ENCODE results near the gene UGGT2.

UGGT2 gene

DNA sequence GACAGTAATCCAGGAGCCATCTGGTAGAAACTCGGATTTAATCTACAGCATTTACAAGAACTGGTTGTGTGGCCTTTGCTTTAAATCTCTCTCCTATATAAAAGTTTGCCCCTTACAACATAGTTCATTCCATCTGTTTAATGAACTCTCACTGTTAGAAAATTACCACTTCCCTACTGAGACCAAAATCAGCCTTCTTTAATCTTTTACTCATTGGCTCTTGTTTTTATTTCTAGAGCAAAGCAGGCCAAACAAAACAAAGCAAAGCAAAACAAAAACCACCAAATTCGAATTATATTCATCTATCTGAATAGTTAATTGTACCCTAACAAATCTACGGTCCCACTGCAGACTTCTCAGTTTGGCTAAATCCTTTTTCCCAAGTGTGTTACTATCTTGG, 127.0 kb downstream of the UGGT2 start:
- Histone ChIP-seq H3K9me3 (ENCODE audit: control insufficient read depth in 1 of 2, low read length in 2 of 2) (peaks cover 0 to 5% of the 10 kb centered on the region in 2 donors), H3K27me3 (ENCODE audit: low read depth, low read length) (no peaks in the 10 kb centered on the region), H3K36me3 (ENCODE audit: control insufficient read depth in 1 of 2, insufficient read depth in 2 of 2, low read length in 2 of 2) (peaks cover 0 to 9% of the 10 kb centered on the region in 2 donors), H3K4me1 (ENCODE audit: control insufficient read depth in 1 of 2, insufficient read depth in 2 of 2, low read length in 2 of 2) (no peaks in the 10 kb centered on the region), H3K4me3 (ENCODE audit: low read depth in 1 of 2, low read length in 2 of 2) (no peak overlapping the region), H3K27ac (ENCODE audit: low read length) (no peak overlapping the region)

DNA sequence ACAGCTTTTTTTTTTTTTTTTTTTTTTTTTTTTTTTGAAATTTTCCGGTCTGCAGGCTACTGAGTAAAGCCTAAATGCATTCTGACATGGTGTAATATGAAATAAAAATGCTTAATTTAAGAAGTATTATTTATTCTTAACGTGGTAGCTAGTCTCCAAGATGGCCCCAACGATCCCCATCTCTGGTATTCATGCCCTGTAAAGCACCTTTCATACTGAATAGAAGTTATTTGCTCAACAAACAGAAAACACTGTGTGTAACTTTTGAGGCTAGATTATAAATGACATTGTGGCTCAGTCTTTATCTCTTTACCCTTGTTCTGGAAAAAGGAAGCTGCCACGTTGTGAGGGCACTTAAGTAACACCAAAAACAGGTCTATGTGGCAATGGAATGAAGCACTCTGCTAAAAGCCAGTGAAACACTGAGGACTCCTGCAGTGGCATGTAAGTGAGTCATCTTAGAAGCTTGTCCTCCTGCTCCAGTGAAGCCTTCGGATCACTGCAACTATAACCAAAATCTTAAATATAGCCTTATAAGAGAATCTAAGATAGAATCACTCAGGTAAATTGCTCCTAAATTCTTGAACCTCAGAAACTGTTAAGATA, 128.7 kb downstream of the UGGT2 start:
- Histone ChIP-seq H3K4me3 (ENCODE audit: low read depth in 1 of 2, low read length in 2 of 2) (no peak overlapping the region), H3K9me3 (ENCODE audit: control insufficient read depth in 1 of 2, low read length in 2 of 2) (no peaks in the 10 kb centered on the region), H3K4me1 (ENCODE audit: control insufficient read depth in 1 of 2, insufficient read depth in 2 of 2, low read length in 2 of 2) (no peaks in the 10 kb centered on the region), H3K27ac (ENCODE audit: low read length) (no peak overlapping the region), H3K36me3 (ENCODE audit: control insufficient read depth in 1 of 2, insufficient read depth in 2 of 2, low read length in 2 of 2) (no peaks in the 10 kb centered on the region), H3K27me3 (ENCODE audit: low read depth, low read length) (no peaks in the 10 kb centered on the region)

DNA sequence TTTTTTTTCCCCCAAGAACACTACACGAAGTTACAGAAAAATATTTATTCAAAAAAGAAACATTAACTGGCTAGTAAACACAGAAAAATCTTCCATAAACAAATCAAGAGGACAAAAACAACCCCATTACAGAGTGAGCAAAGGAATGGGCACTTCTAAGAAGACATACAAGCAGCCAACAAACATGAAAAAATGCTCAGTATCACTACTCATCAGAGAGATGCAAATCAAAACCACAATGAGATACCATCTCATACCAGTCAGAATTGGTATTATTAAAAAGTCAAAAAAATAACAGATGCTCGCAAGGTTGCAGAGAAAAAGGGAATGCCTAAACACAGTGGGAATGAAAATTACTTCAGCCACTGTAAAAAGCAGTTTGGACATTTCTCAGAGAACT, 131.7 kb downstream of the UGGT2 start:
- Histone ChIP-seq H3K36me3 (ENCODE audit: control insufficient read depth in 1 of 2, insufficient read depth in 2 of 2, low read length in 2 of 2) (no peaks in the 10 kb centered on the region), H3K9me3 (ENCODE audit: control insufficient read depth in 1 of 2, low read length in 2 of 2) (no peaks in the 10 kb centered on the region), H3K27me3 (ENCODE audit: low read depth, low read length) (no peaks in the 10 kb centered on the region), H3K4me3 (ENCODE audit: low read depth in 1 of 2, low read length in 2 of 2) (no peak overlapping the region), H3K27ac (ENCODE audit: low read length) (no peak overlapping the region), H3K4me1 (ENCODE audit: control insufficient read depth in 1 of 2, insufficient read depth in 2 of 2, low read length in 2 of 2) (no peaks in the 10 kb centered on the region)

GRCh38 chr13:95920485-95920884, 132.7 kb downstream of the UGGT2 start:
- Histone ChIP-seq H3K27ac (ENCODE audit: low read length) (no peak overlapping the region), H3K9me3 (ENCODE audit: control insufficient read depth in 1 of 2, low read length in 2 of 2) (no peaks in the 10 kb centered on the region), H3K36me3 (ENCODE audit: control insufficient read depth in 1 of 2, insufficient read depth in 2 of 2, low read length in 2 of 2) (peaks cover 0 to 5% of the 10 kb centered on the region in 2 donors), H3K27me3 (ENCODE audit: low read depth, low read length) (no peaks in the 10 kb centered on the region), H3K4me1 (ENCODE audit: control insufficient read depth in 1 of 2, insufficient read depth in 2 of 2, low read length in 2 of 2) (no peaks in the 10 kb centered on the region), H3K4me3 (ENCODE audit: low read depth in 1 of 2, low read length in 2 of 2) (no peak overlapping the region)

- Histone ChIP-seq H3K27me3 (ENCODE audit: low read depth, low read length) (no peaks in the 10 kb centered on the region), H3K4me3 (ENCODE audit: low read depth in 1 of 2, low read length in 2 of 2) (no peak overlapping the region), H3K4me1 (ENCODE audit: control insufficient read depth in 1 of 2, insufficient read depth in 2 of 2, low read length in 2 of 2) (no peaks in the 10 kb centered on the region), H3K27ac (ENCODE audit: low read length) (no peak overlapping the region), H3K9me3 (ENCODE audit: control insufficient read depth in 1 of 2, low read length in 2 of 2) (no peaks in the 10 kb centered on the region), H3K36me3 (ENCODE audit: control insufficient read depth in 1 of 2, insufficient read depth in 2 of 2, low read length in 2 of 2) (peaks cover 3 to 8% of the 10 kb centered on the region in 2 donors)
These were observed 134.3 kb downstream of the UGGT2 start for GRCh38 chr13:95918860-95919259.

- no peaks in the 10 kb centered on the region for H3K27me3 ChIP-seq (ENCODE audit: low read depth, low read length)
- no peak overlapping the region for H3K4me3 ChIP-seq (ENCODE audit: low read depth in 1 of 2, low read length in 2 of 2)
- peaks cover 3 to 10% of the 10 kb centered on the region in 2 donors for H3K36me3 ChIP-seq (ENCODE audit: control insufficient read depth in 1 of 2, insufficient read depth in 2 of 2, low read length in 2 of 2)
- no peak overlapping the region for H3K27ac ChIP-seq (ENCODE audit: low read length)
- no peaks in the 10 kb centered on the region for H3K4me1 ChIP-seq (ENCODE audit: control insufficient read depth in 1 of 2, insufficient read depth in 2 of 2, low read length in 2 of 2)
- no peaks in the 10 kb centered on the region for H3K9me3 ChIP-seq (ENCODE audit: control insufficient read depth in 1 of 2, low read length in 2 of 2)
These were observed 138.2 kb downstream of the UGGT2 start for GRCh38 chr13:95914991-95915501.

DNA sequence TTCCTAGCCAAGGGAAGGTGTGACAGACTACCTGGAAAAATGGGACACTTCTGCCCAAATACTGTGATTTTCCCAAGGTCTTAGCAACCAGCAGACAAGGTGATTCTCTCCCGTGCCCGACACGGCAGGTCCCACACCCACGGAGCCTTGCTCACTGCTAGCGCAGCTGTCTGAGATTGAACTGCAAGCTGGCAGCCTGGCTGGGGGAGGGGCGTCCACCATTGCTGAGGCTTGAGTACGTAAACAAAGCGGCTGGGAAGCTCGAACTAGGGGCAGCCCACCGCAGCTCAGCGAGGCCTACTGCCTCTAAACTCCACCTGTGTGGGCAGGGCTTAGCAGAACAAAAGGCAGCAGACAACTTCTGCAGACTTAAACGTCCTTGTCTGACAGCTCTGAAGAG, 146.2 kb downstream of the UGGT2 start:
- Histone ChIP-seq H3K27ac (ENCODE audit: low read length) (no peak overlapping the region), H3K36me3 (ENCODE audit: control insufficient read depth in 1 of 2, insufficient read depth in 2 of 2, low read length in 2 of 2) (peaks cover 0 to 11% of the 10 kb centered on the region in 2 donors), H3K27me3 (ENCODE audit: low read depth, low read length) (no peaks in the 10 kb centered on the region), H3K4me1 (ENCODE audit: control insufficient read depth in 1 of 2, insufficient read depth in 2 of 2, low read length in 2 of 2) (no peaks in the 10 kb centered on the region), H3K4me3 (ENCODE audit: low read depth in 1 of 2, low read length in 2 of 2) (no peak overlapping the region), H3K9me3 (ENCODE audit: control insufficient read depth in 1 of 2, low read length in 2 of 2) (no peaks in the 10 kb centered on the region)

DNA sequence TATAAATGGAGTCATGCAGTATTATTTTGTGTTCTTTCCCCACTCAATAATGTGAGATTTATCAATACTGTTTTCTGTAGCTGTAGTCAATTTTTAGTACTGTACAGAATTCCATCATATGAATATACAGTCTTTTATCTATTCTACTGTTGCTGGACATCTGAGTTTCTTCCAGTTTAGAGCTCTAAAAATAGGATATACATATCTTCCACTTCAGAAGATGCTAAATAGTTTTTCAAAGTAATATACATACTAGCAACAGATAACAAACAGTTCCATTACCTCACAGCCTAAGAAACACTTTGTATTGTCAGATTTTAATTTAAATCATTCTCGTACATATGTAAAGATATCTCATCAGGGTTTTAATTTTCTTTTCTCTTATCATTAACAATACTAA, 149.6 kb downstream of the UGGT2 start:
- Histone ChIP-seq H3K9me3 (ENCODE audit: control insufficient read depth in 1 of 2, low read length in 2 of 2) (no peaks in the 10 kb centered on the region), H3K27me3 (ENCODE audit: low read depth, low read length) (no peaks in the 10 kb centered on the region), H3K27ac (ENCODE audit: low read length) (no peak overlapping the region), H3K36me3 (ENCODE audit: control insufficient read depth in 1 of 2, insufficient read depth in 2 of 2, low read length in 2 of 2) (peaks cover 0 to 17% of the 10 kb centered on the region in 2 donors), H3K4me1 (ENCODE audit: control insufficient read depth in 1 of 2, insufficient read depth in 2 of 2, low read length in 2 of 2) (no peaks in the 10 kb centered on the region), H3K4me3 (ENCODE audit: low read depth in 1 of 2, low read length in 2 of 2) (no peak overlapping the region)

GRCh38 chr13:95902741-95903140, 150.5 kb downstream of the UGGT2 start:
- H3K27ac ChIP-seq (ENCODE audit: low read length): no peak overlapping the region
- H3K4me1 ChIP-seq (ENCODE audit: control insufficient read depth in 1 of 2, insufficient read depth in 2 of 2, low read length in 2 of 2): no peaks in the 10 kb centered on the region
- no peaks in the 10 kb centered on the region for H3K9me3 ChIP-seq (ENCODE audit: control insufficient read depth in 1 of 2, low read length in 2 of 2)
- H3K36me3 ChIP-seq (ENCODE audit: control insufficient read depth in 1 of 2, insufficient read depth in 2 of 2, low read length in 2 of 2): peaks cover 0 to 17% of the 10 kb centered on the region in 2 donors
- H3K27me3 ChIP-seq (ENCODE audit: low read depth, low read length): no peaks in the 10 kb centered on the region
- H3K4me3 ChIP-seq (ENCODE audit: low read depth in 1 of 2, low read length in 2 of 2): no peak overlapping the region

DNA sequence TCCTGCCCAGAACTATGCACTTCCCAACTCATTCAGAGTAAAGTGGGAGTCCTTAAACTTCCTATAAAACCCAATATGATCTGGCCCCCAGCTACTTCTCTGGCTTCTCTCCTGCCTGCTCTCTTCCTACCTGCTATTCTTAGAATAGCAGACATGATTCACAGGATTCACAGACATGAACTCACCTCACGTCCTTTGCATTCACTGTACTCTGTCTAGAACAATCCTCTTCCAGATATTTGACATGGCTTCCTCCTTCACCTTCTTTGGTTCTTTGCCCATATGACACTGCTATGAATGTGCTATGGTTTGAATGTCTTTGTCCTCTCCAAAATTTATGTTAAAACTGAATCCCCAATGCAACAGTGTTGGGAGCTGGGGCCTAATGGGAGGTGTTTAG, 154.9 kb downstream of the UGGT2 start:
- H3K27me3 ChIP-seq (ENCODE audit: low read depth, low read length): no peaks in the 10 kb centered on the region
- H3K27ac ChIP-seq (ENCODE audit: low read length): no peak overlapping the region
- H3K36me3 ChIP-seq (ENCODE audit: control insufficient read depth in 1 of 2, insufficient read depth in 2 of 2, low read length in 2 of 2): peaks cover 5 to 10% of the 10 kb centered on the region in 2 donors

DNA sequence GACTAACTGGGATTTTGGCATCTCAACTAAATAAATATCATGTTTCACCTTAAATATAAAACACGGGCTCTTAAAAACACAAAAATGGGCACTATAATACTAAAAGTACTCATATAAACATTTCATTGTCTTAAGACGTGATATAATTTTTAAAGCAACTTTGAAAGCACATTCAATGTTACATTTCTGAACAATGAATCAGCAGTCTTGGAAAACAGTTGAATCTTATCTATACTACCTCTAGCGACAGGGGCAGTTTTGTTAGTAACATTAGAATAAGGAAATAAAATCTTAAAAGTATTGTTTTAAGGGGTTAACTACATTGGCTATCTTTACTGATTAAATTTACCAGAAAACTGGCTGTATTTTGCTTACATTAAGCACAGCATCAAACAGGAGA, 156.9 kb downstream of the UGGT2 start:
- Histone ChIP-seq H3K27ac (ENCODE audit: low read length) (no peak overlapping the region), H3K36me3 (ENCODE audit: control insufficient read depth in 1 of 2, insufficient read depth in 2 of 2, low read length in 2 of 2) (peaks cover 5 to 10% of the 10 kb centered on the region in 2 donors), H3K4me3 (ENCODE audit: low read depth in 1 of 2, low read length in 2 of 2) (no peak overlapping the region), H3K4me1 (ENCODE audit: control insufficient read depth in 1 of 2, insufficient read depth in 2 of 2, low read length in 2 of 2) (no peaks in the 10 kb centered on the region), H3K27me3 (ENCODE audit: low read depth, low read length) (no peaks in the 10 kb centered on the region), H3K9me3 (ENCODE audit: control insufficient read depth in 1 of 2, low read length in 2 of 2) (no peaks in the 10 kb centered on the region)

More for the DNA sequence above, 154.9 kb downstream of the UGGT2 start:
- Histone ChIP-seq H3K4me1 (ENCODE audit: control insufficient read depth in 1 of 2, insufficient read depth in 2 of 2, low read length in 2 of 2) (no peaks in the 10 kb centered on the region), H3K9me3 (ENCODE audit: control insufficient read depth in 1 of 2, low read length in 2 of 2) (no peaks in the 10 kb centered on the region), H3K4me3 (ENCODE audit: low read depth in 1 of 2, low read length in 2 of 2) (no peak overlapping the region)

GRCh38 chr13:95893861-95894260, 159.3 kb downstream of the UGGT2 start:
- no peak overlapping the region for H3K4me3 ChIP-seq (ENCODE audit: low read depth in 1 of 2, low read length in 2 of 2)

More at GRCh38 chr13:95893861-95894260, 159.3 kb downstream of the UGGT2 start:
- Histone ChIP-seq H3K27ac (ENCODE audit: low read length) (no peak overlapping the region), H3K4me1 (ENCODE audit: control insufficient read depth in 1 of 2, insufficient read depth in 2 of 2, low read length in 2 of 2) (no peaks in the 10 kb centered on the region), H3K9me3 (ENCODE audit: control insufficient read depth in 1 of 2, low read length in 2 of 2) (no peaks in the 10 kb centered on the region), H3K36me3 (ENCODE audit: control insufficient read depth in 1 of 2, insufficient read depth in 2 of 2, low read length in 2 of 2) (peaks cover 8 to 10% of the 10 kb centered on the region in 2 donors), H3K27me3 (ENCODE audit: low read depth, low read length) (no peaks in the 10 kb centered on the region)

All from muscle layer of duodenum (tissue), 2 donors.